Brain microvascular endothelial cell (primary cell): ENCODE measurements around the gene FBXO48.

Experiments
- DNase-seq: peaks from one replicate; pipeline ENCODE4 v3.0.0-alpha.2; 2020
- H3K27ac ChIP-seq: fragments of 250-450 bp; sonication (Bioruptor Pico); 2 replicates; pipeline ENCODE4 v1.5.1; 2020; ENCODE audit warnings: mild to moderate bottlenecking, moderate library complexity
- H3K27me3 ChIP-seq: fragments of 250-450 bp; sonication (Bioruptor Pico); replicated peaks from 2 replicates; pipeline ENCODE4 v1.5.1; 2020; ENCODE audit warnings: mild to moderate bottlenecking
- H3K36me3 ChIP-seq: fragments of 250-450 bp; sonication (Bioruptor Pico); replicated peaks from 2 replicates; pipeline ENCODE4 v1.5.1; 2020; ENCODE audit warnings: mild to moderate bottlenecking
- H3K4me3 ChIP-seq: 2 replicates; pipeline ENCODE4 v1.5.1; 2011; ENCODE audit warnings: low read depth, mild to moderate bottlenecking, control low read depth, low read length, moderate library complexity
- CTCF ChIP-seq: IDR thresholded peaks from 2 replicates; pipeline ENCODE4 v1.5.1; 2011; ENCODE audit warnings: low read depth, mild to moderate bottlenecking, moderate library complexity, low read length, control low read depth, inconsistent platforms; ENCODE audit errors: missing control alignments
- in situ Hi-C: cut with HindIII; loops from 2 replicates; pipeline ENCODE4 v1.10.0; 2017; ENCODE audit warnings: low sequenced_read_pairs, low pct_ligation_motif_present

FBXO48 gene

DNA sequence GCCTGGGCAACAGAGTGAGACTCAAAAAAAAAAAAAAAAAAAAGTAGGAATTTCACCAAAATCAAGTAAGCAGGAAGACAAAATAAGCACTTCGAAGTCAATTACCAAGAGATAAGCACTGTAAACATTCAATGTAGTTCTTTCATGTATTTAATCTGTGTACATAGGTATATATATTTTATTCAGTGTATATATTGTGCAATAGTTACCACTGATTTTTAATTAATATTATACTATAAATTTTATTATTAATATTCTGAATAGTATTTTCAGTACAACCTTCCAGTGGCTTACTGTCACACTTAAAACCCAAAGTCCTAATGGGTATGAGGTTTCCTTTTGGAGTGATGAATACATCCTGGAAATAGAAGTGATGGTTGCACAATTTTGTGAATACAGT is 9.4 kb upstream of the FBXO48 start:
- in situ Hi-C loops, result no loop called here
- Histone ChIP-seq H3K4me3 (no peak overlapping the region), H3K27me3 (no peaks in the 10 kb centered on the region), H3K27ac (no peak overlapping the region), H3K36me3 (no peaks in the 10 kb centered on the region)
- no peak for DNase-seq
- TF ChIP-seq CTCF, result no peak

- no peak for TF ChIP-seq CTCF
- Histone ChIP-seq H3K27ac (no peak overlapping the region), H3K36me3 (no peaks in the 10 kb centered on the region), H3K27me3 (no peaks in the 10 kb centered on the region), H3K4me3 (no peak overlapping the region)
- in situ Hi-C loops, result no loop called here
- DNase-seq, result no peak
Observed at GRCh38 chr2:68475576-68475975, 8.5 kb upstream of the FBXO48 start.

- TF ChIP-seq CTCF, result no peak
- in situ Hi-C loops, result no loop called here
- Histone ChIP-seq H3K4me3 (no peak overlapping the region), H3K36me3 (no peaks in the 10 kb centered on the region), H3K27ac (no peak overlapping the region), H3K27me3 (no peaks in the 10 kb centered on the region)
- no peak for DNase-seq
Observed at GRCh38 chr2:68475110-68475509, 8.0 kb upstream of the FBXO48 start.

DNA sequence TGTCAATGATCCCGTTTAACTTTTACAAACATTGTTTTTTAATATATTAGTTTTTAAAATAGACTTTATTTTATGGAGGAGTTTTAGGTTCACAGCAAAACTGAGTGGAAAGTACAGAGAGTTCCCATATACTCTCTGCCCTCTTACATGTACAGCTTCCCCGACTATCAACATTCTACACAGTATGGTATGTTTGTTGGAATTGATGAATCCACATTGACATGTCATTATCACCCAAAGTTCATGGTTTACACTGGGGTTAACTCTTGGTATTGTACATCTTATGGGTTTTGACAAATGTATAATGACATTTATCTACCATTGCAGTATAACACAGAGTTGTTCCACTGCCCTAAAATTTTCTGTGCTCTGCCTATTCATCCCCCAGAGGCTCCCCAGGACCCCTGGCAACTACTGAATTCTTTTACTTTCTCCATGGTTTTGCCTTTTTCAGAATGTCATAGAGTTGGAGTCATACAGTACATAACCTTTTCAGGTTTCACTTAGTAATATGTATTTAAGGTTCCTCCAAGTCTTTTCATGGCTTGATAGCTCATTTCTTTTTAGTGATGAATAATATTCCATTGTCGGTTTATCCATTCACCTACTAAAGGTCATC is 5.8 kb upstream of the FBXO48 start:
- no peak for DNase-seq
- no peak overlapping the region for H3K27ac ChIP-seq

DNA sequence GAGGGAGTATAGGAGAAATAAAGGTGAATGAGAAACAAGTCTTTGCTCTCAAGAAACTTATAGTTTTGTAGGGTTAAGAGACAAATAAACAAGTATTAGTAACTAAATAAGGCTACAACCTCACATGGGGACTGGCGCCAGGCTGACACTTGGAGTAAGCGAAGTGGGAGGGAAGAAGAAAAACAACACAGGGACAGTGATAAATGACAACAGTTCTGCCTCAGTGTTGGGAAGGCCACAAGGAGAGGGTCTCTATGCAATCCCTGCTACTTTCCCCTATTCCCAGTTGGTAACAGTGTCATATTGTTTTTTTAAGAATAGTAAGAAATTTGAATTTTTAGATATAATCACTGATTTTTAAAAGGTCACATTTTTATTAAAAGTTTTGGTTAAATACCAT is 4.3 kb upstream of the FBXO48 start:
- Histone ChIP-seq H3K4me3 (no peak overlapping the region), H3K27me3 (no peaks in the 10 kb centered on the region), H3K27ac (no peak overlapping the region), H3K36me3 (no peaks in the 10 kb centered on the region)
- TF ChIP-seq CTCF, result no peak
- DNase-seq, result no peak
- in situ Hi-C loops, result no loop called here

More for the DNA sequence above, 5.8 kb upstream of the FBXO48 start:
- no peak overlapping the region for H3K4me3 ChIP-seq
- in situ Hi-C loops, result no loop called here
- TF ChIP-seq CTCF, result no peak
- no peaks in the 10 kb centered on the region for H3K36me3 ChIP-seq
- no peaks in the 10 kb centered on the region for H3K27me3 ChIP-seq

DNA sequence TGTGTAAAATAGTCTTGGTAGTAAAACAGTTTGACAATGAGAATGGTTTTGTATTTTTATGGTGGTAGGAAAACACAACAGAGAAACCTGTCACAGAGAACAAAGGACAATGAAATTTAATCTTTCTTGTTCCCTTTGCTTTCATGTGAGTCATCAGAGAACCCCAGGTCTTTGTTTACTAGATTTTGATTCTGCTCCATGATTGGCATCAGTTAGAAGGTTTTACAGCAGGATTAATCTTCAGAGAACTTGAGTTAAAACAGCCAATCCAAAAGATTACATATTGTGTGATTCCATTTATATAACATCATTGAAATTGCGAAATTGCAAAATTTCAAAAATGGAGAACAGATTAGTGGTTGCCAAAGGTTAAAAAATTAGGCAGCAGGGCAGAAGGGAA is 2.8 kb upstream of the FBXO48 start:
- Histone ChIP-seq H3K4me3 (no peak overlapping the region), H3K36me3 (no peaks in the 10 kb centered on the region), H3K27ac (no peak overlapping the region), H3K27me3 (no peaks in the 10 kb centered on the region)
- DNase-seq, result no peak
- in situ Hi-C loops, result no loop called here
- TF ChIP-seq CTCF, result no peak
